Ectodermal cell (in vitro differentiated cells): Measurements from ENCODE around the gene KRT35.

Source experiments
- H3K27ac ChIP-seq: 2 replicates; pipeline ENCODE4 v1.7.0; 2013; ENCODE audit warnings: mild to moderate bottlenecking, low read depth, low read length; ENCODE audit not compliant: insufficient read depth, poor library complexity, severe bottlenecking
- H3K27me3 ChIP-seq: 2 replicates; pipeline ENCODE4 v1.7.0; 2013; ENCODE audit warnings: mild to moderate bottlenecking, low read length; ENCODE audit not compliant: insufficient read depth, control insufficient read depth, poor library complexity, severe bottlenecking
- H3K36me3 ChIP-seq: one replicate; pipeline ENCODE4 v1.7.0; 2013; ENCODE audit warnings: low read length; ENCODE audit not compliant: control insufficient read depth, insufficient read depth
- H3K4me1 ChIP-seq: one replicate; pipeline ENCODE4 v1.7.0; 2013; ENCODE audit warnings: low read length; ENCODE audit not compliant: control insufficient read depth, insufficient read depth
- H3K4me3 ChIP-seq: 2 replicates; pipeline ENCODE4 v1.7.0; 2013; ENCODE audit warnings: low read depth, low read length, control low read depth; ENCODE audit not compliant: insufficient read depth
- H3K9me3 ChIP-seq: 2 replicates; pipeline ENCODE4 v1.7.0; 2013; ENCODE audit warnings: mild to moderate bottlenecking, low read length, moderate library complexity; ENCODE audit not compliant: control insufficient read depth
- WGBS, 2 experiments: methylation state at CpG; one replicate each; pipeline ENCODE4 v1.1.7; 2013; ENCODE audit warnings: missing lambda C conversion rate in 2 of 2; 5-methylcytosine and 5-hydroxymethylcytosine counted together

The KRT35 gene

GRCh38 chr17:41521574-41522261 lies 40.8 kb upstream of the KRT35 start:
- Histone ChIP-seq H3K27ac (no peak overlapping the region), H3K27me3 (no peaks in the 10 kb centered on the region), H3K36me3 (peaks cover 24% of the 10 kb centered on the region), H3K4me3 (no peak overlapping the region), H3K4me1 (peaks cover 13% of the 10 kb centered on the region), H3K9me3 (no peaks in the 10 kb centered on the region)
- 66 to 67% methylated on average over 6 of the region's 6 CpGs for WGBS, 2 experiments

GRCh38 chr17:41520821-41521521 lies 40.0 kb upstream of the KRT35 start:
- WGBS, 2 experiments: 84 to 85% methylated on average over 10 of the region's 10 CpGs
- no peaks in the 10 kb centered on the region for H3K9me3 ChIP-seq
- H3K36me3 ChIP-seq: peaks cover 24% of the 10 kb centered on the region
- H3K27me3 ChIP-seq: no peaks in the 10 kb centered on the region
- H3K4me3 ChIP-seq: no peak overlapping the region
- peaks cover 12% of the 10 kb centered on the region for H3K4me1 ChIP-seq
- no peak overlapping the region for H3K27ac ChIP-seq

- no peaks in the 10 kb centered on the region for H3K27me3 ChIP-seq
- peaks cover 12% of the 10 kb centered on the region for H3K4me1 ChIP-seq
- no peak overlapping the region for H3K4me3 ChIP-seq
- no peak overlapping the region for H3K27ac ChIP-seq
- H3K36me3 ChIP-seq: peaks cover 17% of the 10 kb centered on the region
- 69 to 74% methylated on average over 10 to 11 of the region's 11 CpGs for WGBS, 2 experiments
- no peaks in the 10 kb centered on the region for H3K9me3 ChIP-seq
Measured at GRCh38 chr17:41519501-41520224, 38.7 kb upstream of the KRT35 start.

- Histone ChIP-seq H3K36me3 (peaks cover 12% of the 10 kb centered on the region), H3K4me1 (peaks cover 12% of the 10 kb centered on the region), H3K27me3 (no peaks in the 10 kb centered on the region), H3K9me3 (no peaks in the 10 kb centered on the region), H3K4me3 (no peak within 1 kb of the TSS), H3K27ac (no peak within 1 kb of the TSS)
- WGBS, 2 experiments: 79 to 84% methylated on average over 8 of the region's 8 CpGs
Measured at GRCh38 chr17:41518789-41519449, 38.0 kb upstream of the KRT35 start, which contains the start of gene KRT15. Gene KRT15, minus strand, starts transcription at chr17:41518890. Its CDS starts 63 bp downstream, at chr17:41518827.

- H3K4me3 ChIP-seq: no peak overlapping the region
- H3K4me1 ChIP-seq: peaks cover 12% of the 10 kb centered on the region
- WGBS, 2 experiments: 98% methylated on average over 3 of the region's 3 CpGs
- peaks cover 5% of the 10 kb centered on the region for H3K36me3 ChIP-seq
- H3K9me3 ChIP-seq: no peaks in the 10 kb centered on the region
- H3K27me3 ChIP-seq: no peaks in the 10 kb centered on the region
- no peak overlapping the region for H3K27ac ChIP-seq
Measured at GRCh38 chr17:41518031-41518430, 37.1 kb upstream of the KRT35 start.

- Histone ChIP-seq H3K4me1 (peaks cover 9% of the 10 kb centered on the region), H3K36me3 (no peaks in the 10 kb centered on the region), H3K9me3 (no peaks in the 10 kb centered on the region), H3K27me3 (no peaks in the 10 kb centered on the region), H3K4me3 (no peak overlapping the region), H3K27ac (no peak overlapping the region)
- 93 to 94% methylated on average over 14 of the region's 14 CpGs for WGBS, 2 experiments
Measured at GRCh38 chr17:41516830-41517283, 35.9 kb upstream of the KRT35 start.

GRCh38 chr17:41516147-41516829 lies 35.3 kb upstream of the KRT35 start:
- Histone ChIP-seq H3K36me3 (no peaks in the 10 kb centered on the region), H3K4me1 (peaks cover 9% of the 10 kb centered on the region), H3K9me3 (no peaks in the 10 kb centered on the region), H3K4me3 (no peak overlapping the region), H3K27me3 (no peaks in the 10 kb centered on the region), H3K27ac (no peak overlapping the region)
- WGBS, 2 experiments: 92 to 95% methylated on average over 14 of the region's 14 CpGs

- Histone ChIP-seq H3K9me3 (no peaks in the 10 kb centered on the region), H3K36me3 (no peaks in the 10 kb centered on the region), H3K4me3 (no peak overlapping the region), H3K27ac (no peak overlapping the region), H3K4me1 (no peaks in the 10 kb centered on the region), H3K27me3 (no peaks in the 10 kb centered on the region)
- WGBS, 2 experiments: 97 to 100% methylated on average over 5 of the region's 5 CpGs
Measured at GRCh38 chr17:41513168-41513547, 32.2 kb upstream of the KRT35 start.

- H3K27me3 ChIP-seq: no peaks in the 10 kb centered on the region
- H3K27ac ChIP-seq: no peak overlapping the region
- no peaks in the 10 kb centered on the region for H3K36me3 ChIP-seq
- WGBS, 2 experiments: 82 to 84% methylated on average over 7 of the region's 7 CpGs
- peaks cover 4% of the 10 kb centered on the region for H3K4me1 ChIP-seq
- no peaks in the 10 kb centered on the region for H3K9me3 ChIP-seq
- no peak overlapping the region for H3K4me3 ChIP-seq
Measured at GRCh38 chr17:41512546-41513167, 31.7 kb upstream of the KRT35 start.
